GM21723 (cell line): Measurements from ENCODE around the gene CHI3L2.

Source experiments
- ATAC-seq: cut with Tn5 transposase; IDR thresholded peaks from one replicate; pipeline ENCODE4 v1.9.1; 2021; ENCODE audit warnings: mild to moderate bottlenecking, moderate library complexity; ENCODE audit not compliant: unreplicated experiment

Gene CHI3L2

DNA sequence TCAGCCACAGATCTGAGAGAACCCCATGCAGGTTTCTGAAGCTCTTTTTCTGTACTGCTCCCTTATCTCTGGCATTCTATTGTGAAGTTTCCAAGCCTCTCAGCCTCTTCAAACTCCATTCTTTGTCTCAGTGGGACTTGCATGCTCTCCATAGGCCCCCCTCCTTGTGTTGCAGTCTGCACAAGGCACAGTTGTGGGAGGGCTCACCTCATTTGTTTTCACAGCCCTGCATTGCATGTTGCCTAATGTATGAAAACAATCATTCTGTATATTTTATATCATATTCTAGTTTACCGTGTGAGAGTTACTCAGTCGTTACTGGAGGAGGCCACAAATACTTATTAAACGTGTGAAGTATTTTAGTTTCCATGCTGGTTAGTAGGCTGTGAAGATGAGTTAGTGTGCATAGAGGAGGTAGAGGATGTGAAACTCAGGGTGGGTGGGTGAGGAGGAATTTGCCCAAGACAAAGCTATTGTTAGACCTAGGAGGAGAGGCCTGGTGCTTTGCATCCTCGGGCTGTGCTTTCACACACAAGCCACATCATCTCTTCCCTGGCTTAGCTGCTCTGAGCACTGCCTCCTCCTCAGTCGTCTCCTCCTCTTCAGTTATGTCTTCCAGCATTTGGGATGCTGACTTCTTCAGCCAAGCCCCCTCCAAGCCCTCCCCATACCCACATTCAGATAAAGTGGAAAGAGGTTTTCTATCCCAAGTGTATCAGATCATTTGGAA is 7.8 kb upstream of the CHI3L2 start:
- peak; percentile 36 for ATAC-seq

DNA sequence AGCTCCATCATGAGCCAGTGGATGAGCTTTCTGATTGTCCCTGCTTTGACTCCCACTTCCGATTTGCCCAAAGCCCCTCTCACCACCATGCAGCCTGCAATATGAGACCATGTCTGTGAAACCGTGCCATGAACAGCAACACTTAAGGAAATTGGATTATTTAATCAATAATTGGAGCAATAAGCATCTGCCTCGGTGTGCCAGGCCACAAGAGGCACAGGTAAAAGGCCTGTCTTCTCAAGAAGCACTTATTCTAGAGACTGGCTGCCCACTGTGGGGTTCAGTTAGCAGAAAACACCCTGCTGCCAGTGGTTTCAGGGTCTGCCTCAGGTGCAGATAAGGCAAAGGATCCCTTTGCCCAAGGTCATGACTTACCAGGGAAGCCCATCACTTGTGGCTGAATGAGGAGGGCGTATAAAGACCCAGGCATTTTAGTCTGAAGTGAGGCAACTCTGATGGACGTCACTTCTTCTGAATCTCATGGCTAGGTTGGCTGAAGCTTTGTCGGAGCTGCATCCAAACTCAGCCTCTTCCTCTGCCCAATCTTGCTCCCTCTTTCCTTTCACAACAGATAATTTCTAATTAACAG is 7.1 kb upstream of the CHI3L2 start:
- no peak for ATAC-seq

DNA sequence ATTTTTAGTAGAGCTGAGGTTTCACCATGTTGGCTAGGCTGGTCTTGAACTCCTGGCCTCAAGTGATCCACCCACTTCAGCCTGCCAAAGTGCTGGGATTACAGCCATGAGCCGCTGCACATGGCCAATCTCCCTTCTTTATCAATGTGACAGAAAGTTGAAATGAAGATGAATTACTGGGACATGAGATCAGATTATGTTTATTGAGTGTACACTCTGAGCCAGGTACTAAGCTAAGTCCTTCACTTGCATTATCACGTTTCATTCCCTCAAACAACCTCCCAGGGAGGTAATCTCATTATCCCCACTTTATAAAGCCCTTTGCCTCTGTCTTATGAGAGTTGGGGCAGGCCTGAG is 6.3 kb upstream of the CHI3L2 start:
- ATAC-seq, result no peak

DNA sequence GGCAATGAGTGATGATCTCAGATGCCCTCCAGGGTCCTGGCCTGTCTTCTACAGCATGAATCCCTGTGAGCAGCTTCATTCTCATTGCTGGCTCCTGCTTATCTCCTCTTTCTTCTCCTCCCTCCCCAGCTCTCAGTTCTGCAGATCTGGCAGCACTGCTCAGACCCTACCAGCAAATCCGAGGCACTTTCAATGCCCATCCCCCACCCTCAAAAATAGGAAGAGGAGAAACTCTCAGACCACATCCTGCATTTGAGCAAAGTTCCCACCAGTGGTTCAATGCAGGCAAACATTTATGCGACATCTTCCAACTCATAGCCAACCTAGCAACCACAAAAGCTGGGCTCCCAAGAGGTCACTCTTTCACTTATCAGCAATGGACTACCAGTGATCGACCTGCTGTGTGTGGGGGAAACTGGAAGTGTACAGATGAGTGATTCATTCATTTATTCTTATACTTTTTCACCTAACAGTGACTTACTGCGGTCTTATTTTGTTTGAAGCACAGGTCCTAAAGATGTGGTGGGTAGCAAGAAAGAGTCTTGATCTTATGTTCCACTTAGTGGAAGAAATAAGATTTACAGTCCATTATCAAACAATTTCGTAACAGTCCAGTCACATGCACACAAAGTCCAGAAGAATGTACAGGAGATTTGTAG is 5.8 kb upstream of the CHI3L2 start:
- peak; percentile 65 for ATAC-seq

DNA sequence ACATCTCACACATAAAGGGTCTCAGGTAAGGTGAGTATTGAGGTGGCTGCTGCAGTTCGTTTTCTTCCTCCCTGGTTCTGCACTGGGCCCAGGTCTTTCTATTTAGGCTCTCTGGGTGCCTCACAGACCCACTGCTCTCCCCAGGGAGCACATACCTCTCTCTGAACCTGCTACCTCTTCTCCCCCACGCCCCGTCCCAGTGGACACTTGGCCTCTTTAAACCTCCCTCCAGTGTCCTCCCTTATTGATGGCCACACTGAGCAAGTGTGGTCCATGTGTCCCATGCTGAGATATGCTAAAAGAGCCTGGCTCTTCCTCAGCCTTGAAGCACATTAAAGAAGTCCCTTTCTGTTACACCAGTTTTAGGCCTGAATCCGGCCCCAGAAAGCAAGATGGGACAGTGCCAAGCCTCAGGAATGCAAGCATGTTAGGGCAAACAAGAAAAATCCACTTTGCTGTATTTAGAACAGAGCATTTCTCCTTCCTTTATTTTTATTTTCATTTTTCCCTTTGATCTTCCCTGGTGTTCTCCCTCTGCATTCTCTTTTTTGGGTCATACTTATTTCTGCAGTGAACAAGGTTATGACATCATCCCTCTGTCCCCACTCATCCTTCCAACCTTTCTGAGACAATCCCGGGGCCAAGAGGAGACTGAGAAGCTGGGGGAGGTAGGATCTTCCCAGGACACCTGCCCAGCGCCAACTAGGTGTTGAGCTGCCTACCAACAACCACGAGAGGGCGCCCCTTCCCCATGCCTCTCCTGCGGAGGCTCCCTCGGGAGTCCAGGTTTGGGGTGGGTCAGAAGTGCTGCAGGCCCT is 5.0 kb upstream of the CHI3L2 start:
- ATAC-seq, result peak; percentile 1

DNA sequence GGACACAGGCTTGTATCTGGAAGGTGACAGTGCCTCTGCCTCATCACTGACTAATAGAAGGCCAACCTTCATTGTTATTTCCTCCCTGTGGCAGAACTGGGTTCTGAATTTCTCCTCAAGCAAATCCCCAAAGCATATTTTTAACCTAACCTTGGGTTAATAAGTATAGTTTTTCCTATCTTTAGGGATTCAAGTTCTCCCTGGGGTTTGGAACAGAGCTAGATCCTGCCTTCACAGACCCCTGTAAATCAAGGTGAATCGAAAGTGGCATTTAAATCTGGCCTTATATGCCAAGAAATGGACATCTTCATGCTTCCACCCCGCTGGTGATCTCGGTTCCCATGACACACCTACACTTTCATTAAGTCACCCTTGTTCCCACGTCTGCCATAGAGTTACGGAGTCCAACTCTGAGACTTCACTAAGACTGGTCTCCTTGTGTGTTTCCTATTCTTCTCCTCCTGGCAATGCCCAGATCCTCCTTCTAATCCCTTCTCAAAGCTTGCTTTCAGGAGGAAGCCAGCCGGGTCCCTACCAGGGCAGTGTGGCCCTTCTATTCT is 4.3 kb upstream of the CHI3L2 start:
- no peak for ATAC-seq

GRCh38 chr1:111225091-111225490 is 2.4 kb upstream of the CHI3L2 start:
- no peak for ATAC-seq

GRCh38 chr1:111225717-111226400 is 1.7 kb upstream of the CHI3L2 start:
- no peak for ATAC-seq

GRCh38 chr1:111227851-111228747 is 586 bp downstream of the CHI3L2 start:
- ATAC-seq, result no peak

DNA sequence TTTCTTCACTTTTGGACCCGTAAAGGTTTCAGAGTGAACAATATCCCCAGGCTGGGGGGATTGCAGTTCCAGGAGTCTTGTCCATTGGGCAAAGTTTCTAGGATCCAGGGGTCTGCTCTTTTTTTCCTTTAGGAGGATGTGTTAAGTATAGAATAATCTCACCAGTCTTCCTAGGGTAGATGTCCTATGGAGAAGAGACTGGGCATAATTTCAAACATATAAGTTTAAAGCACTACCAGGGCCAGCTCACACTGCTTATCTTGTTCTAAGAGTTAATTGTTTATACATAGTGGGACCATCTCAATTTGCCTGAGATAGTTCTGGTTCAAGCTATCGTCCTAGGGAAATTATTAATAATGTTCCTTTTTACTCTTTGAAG is 1.2 kb downstream of the CHI3L2 start:
- ATAC-seq, result no peak

DNA sequence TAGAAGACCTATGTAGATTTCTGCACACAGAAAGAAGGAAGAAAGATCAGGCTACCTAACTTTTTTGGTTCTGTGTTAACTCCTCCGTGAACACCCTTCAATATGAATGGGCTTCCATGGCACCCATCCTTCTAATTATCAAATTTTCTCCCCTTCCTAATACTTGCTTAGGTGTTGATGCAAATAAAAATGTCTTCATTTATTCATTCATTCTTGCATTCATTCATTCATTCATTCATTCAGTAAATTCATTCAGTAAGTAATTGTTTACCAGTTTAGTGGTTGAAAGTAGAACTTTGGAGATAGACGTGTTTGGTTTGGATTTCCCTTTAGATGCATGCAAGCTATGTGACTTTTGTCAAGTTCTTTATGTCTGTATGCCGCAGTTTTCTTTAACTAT is 4.6 kb downstream of the CHI3L2 start:
- no peak for ATAC-seq

DNA sequence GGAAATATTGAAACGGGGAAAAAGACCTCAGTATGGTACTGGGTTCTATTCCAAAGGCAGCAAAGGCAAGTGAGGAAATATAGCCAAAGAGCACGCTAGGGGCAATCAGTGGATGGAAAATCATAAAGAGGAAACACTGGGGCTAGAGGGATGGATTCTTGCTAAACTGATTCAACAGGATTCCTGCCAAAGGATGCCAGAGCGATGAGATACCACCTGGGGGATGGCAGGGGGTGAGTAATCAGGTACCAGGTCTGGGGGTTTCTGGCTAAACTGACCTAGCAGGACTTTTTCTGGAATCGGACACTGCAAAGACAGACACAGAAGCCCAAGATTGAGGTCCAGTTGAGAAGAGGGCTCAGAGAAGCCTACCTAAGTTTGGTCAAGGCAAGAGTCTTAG is 6.7 kb downstream of the CHI3L2 start:
- no peak for ATAC-seq

DNA sequence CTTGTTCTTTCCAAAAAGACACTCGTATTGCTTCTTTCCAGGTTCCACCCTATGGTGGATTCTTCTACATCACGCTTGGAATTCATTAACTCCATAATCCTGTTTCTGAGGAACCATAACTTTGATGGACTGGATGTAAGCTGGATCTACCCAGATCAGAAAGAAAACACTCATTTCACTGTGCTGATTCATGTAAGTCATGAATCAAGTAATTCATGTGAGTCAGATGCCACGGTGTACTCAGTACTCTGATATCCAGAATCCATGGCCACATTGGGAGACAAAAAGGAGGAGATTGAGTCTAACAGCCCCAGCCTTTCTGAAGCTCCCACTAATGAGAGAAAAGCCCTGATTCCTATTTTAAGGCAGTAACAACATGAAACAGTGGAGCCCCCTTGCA is 7.4 kb downstream of the CHI3L2 start:
- no peak for ATAC-seq

- no peak for ATAC-seq
Observed at GRCh38 chr1:111236379-111236778, 8.9 kb downstream of the CHI3L2 start.

DNA sequence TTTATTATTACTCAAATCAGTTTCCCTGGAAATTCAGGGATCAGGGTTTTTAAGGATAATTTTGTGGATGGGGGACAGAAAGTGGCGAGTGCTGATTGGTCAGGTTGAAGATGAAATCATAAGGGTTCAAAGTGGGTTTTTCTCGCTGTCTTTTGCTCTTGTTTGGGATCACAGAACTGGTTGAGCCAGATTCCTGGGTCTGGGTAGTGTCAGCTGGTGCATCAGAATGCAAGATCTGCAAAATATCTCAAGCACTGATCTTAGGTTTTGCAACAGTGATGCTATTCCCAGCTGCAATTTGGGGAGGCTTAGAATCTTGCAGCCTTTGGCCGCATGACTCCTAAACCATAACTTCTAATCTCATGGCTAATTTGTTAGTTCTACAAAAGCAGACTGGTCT is 9.3 kb downstream of the CHI3L2 start:
- no peak for ATAC-seq

GRCh38 chr1:111238056-111238795 is 10.7 kb downstream of the CHI3L2 start:
- ATAC-seq, result no peak

DNA sequence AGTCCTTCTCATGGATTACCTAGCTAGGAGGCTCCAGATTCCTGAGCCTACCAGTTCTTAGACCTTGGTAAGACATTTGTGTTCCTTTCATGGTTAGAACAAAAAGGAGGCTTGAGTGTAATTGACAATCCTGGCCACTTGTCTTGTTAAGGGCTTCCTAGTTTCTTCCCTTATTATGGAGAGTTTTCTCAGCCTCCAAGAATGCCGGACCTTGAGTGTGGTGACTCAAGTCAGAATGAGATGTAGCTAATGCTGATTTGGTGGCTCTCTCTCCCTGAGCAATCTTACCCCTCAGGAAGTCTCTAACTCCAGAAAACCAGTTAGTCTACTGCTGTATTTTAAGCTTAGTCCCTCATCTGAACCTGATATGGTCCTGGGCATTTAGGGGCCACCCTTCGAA is 14.3 kb downstream of the CHI3L2 start:
- no peak for ATAC-seq

- no peak for ATAC-seq
Observed at GRCh38 chr1:111242805-111243523, 15.5 kb downstream of the CHI3L2 start.
